GM12878 (cell line): ENCODE measurements around the gene SLC23A2. TPM values are rescaled to one million over a fixed set of nuclear protein-coding genes. Genes with fewer than 3 reads are reported as not detected.

Experiments used
- ATAC-seq: fragments of 200-7000 bp; cut with Tn5 transposase; 3 replicates; pipeline ENCODE4 v1.9.1; 2020; ENCODE audit warnings: mild to moderate bottlenecking, moderate library complexity
- BruUV-seq: library from RNA; stranded (reverse); fragments of 400-500 nt; replicated peaks from 2 replicates; lab custom pipeline; 2021; lab: Mats Ljungman, UMichigan
- CTCF ChIA-PET: fragments of 300-600 bp; sonication (Branson Sonifier 250); formaldehyde crosslinking; extraction: SDS; loops from one replicate; lab custom pipeline; 2021; ENCODE audit warnings: inconsistent platforms; lab: Yijun Ruan, JAX
- POLR2A ChIA-PET: fragments of 350-600 bp; formaldehyde crosslinking; extraction: SDS; loops from one replicate; lab custom pipeline; 2021; ENCODE audit warnings: inconsistent platforms; lab: Charles Lee
- RAD21 ChIA-PET: fragments of 300-600 bp; sonication (Branson Sonifier 250); formaldehyde crosslinking; loops from one replicate; lab custom pipeline; 2023; ENCODE audit warnings: antibody characterized with exemption; ENCODE audit not compliant: unreplicated experiment; lab: Charles Lee
- SMC1A ChIA-PET: fragments of 300-600 bp; sonication (Branson Sonifier 250); formaldehyde crosslinking; loops from one replicate; lab custom pipeline; 2023; ENCODE audit not compliant: unreplicated experiment, uncharacterized antibody; lab: Charles Lee
- DNase-seq: peaks from one replicate; pipeline ENCODE4 v3.0.0-alpha.2; 2011; ENCODE audit warnings: low read depth, low spot score
- FAIRE-seq: peaks from 3 replicates; lab custom pipeline; 2011; peaks lifted over from hg19 to GRCh38; lab: Jason Lieb, UNC
- H2AFZ ChIP-seq: 2 replicates; pipeline ENCODE4 v1.6.0; 2011; ENCODE audit warnings: low read depth, low read length, control low read depth; ENCODE audit not compliant: control insufficient read depth
- H3K27ac ChIP-seq: 2 replicates; pipeline ENCODE4 v1.5.1; 2011; ENCODE audit warnings: control low read depth; ENCODE audit not compliant: control insufficient read depth, insufficient read depth
- H3K27me3 ChIP-seq, 2 experiments: replicated peaks in 1 of 2; 2 replicates each; pipeline versions ENCODE4 v1.6.0 to v1.6.1; 2011; ENCODE audit warnings: low read length in 1 of 2; ENCODE audit not compliant: control insufficient read depth in 2 of 2, insufficient read depth in 2 of 2
- H3K36me3 ChIP-seq, 2 experiments: 2 replicates each; pipeline ENCODE4 v1.5.1; 2011; ENCODE audit warnings: low read length in 1 of 2; ENCODE audit not compliant: control insufficient read depth in 2 of 2, insufficient read depth in 2 of 2
- H3K4me1 ChIP-seq: 2 replicates; pipeline ENCODE4 v1.6.1; 2011; ENCODE audit warnings: mild to moderate bottlenecking, low read length, moderate library complexity, mixed read lengths; ENCODE audit not compliant: control insufficient read depth, insufficient read depth
- H3K4me2 ChIP-seq: 2 replicates; pipeline ENCODE4 v1.6.0; 2011; ENCODE audit warnings: control low read depth; ENCODE audit not compliant: control insufficient read depth, insufficient read depth
- H3K4me3 ChIP-seq: fragments of 200-600 bp; sonication (generic); 2 replicates; pipeline ENCODE4 v1.5.1; 2016
- H3K79me2 ChIP-seq: 2 replicates; pipeline ENCODE4 v1.6.0; 2011; ENCODE audit warnings: low read length; ENCODE audit not compliant: control insufficient read depth, insufficient read depth
- H3K9ac ChIP-seq: 2 replicates; pipeline ENCODE4 v1.8.0; 2011; ENCODE audit warnings: low read length, control low read depth, mixed read lengths; ENCODE audit not compliant: control insufficient read depth, insufficient read depth
- H3K9me3 ChIP-seq: replicated peaks from 3 replicates; pipeline ENCODE4 v1.5.1; 2011; ENCODE audit warnings: mild to moderate bottlenecking, low read length; ENCODE audit not compliant: control insufficient read depth, insufficient read depth
- H4K20me1 ChIP-seq: 2 replicates; pipeline ENCODE4 v1.6.0; 2011; ENCODE audit not compliant: control insufficient read depth, insufficient read depth
- BHLHE40 ChIP-seq, 2 experiments: fragments of 450-650 bp in 1 of 2; IDR thresholded peaks; 2 replicates each; pipeline ENCODE4 v1.6.1; 2011 to 2017; ENCODE audit warnings: low read depth in 2 of 2, borderline replicate concordance in 1 of 2, improper control_type of control experiment in 1 of 2, low read length in 1 of 2, mild to moderate bottlenecking in 1 of 2
- ESRRA ChIP-seq: IDR thresholded peaks from 2 replicates; pipeline ENCODE4 v1.6.1; 2012; ENCODE audit warnings: mild to moderate bottlenecking, low read length, improper control_type of control experiment
- IKZF2 ChIP-seq, 2 experiments: fragments of 450-650 bp; IDR thresholded peaks; 2 replicates each; pipeline ENCODE4 v1.6.1; 2017; ENCODE audit warnings: mild to moderate bottlenecking in 2 of 2, moderate library complexity in 2 of 2
- LARP7 ChIP-seq: fragments of 450-650 bp; IDR thresholded peaks from 2 replicates; pipeline ENCODE4 v1.6.1; 2017; ENCODE audit warnings: mild to moderate bottlenecking
- MXI1 ChIP-seq: fragments of 150-350 bp; IDR thresholded peaks from 2 replicates; pipeline ENCODE4 v1.6.1; 2011; ENCODE audit warnings: low read depth, mild to moderate bottlenecking, inconsistent platforms, low read length, improper control_type of control experiment
- NKRF ChIP-seq: fragments of 450-650 bp; conservative IDR thresholded peaks from 2 replicates; pipeline ENCODE4 v1.6.1; 2017; ENCODE audit warnings: mild to moderate bottlenecking, moderate library complexity
- PAX5 ChIP-seq: IDR thresholded peaks from 2 replicates; pipeline ENCODE4 v1.6.1; 2011; ENCODE audit warnings: low read depth, low read length, borderline replicate concordance
- RAD51 ChIP-seq: fragments of 450-650 bp; IDR thresholded peaks from 2 replicates; pipeline ENCODE4 v1.6.1; 2016; ENCODE audit warnings: moderate library complexity, mild to moderate bottlenecking, inconsistent platforms
- RFX5 ChIP-seq: IDR thresholded peaks from 2 replicates; pipeline ENCODE4 v1.6.1; 2011; ENCODE audit warnings: low read depth, low read length, improper control_type of control experiment
- TCF3 ChIP-seq: IDR thresholded peaks from 2 replicates; pipeline ENCODE4 v1.6.1; 2012; ENCODE audit warnings: low read depth, mild to moderate bottlenecking, low read length, borderline replicate concordance; ENCODE audit not compliant: insufficient read depth
- ZNF207 ChIP-seq: fragments of 450-650 bp; IDR thresholded peaks from 2 replicates; pipeline ENCODE4 v1.6.1; 2014; ENCODE audit warnings: antibody characterized with exemption, mild to moderate bottlenecking, borderline replicate concordance
- ZNF217 ChIP-seq: fragments of 450-650 bp; IDR thresholded peaks from 2 replicates; pipeline ENCODE4 v1.6.1; 2017; ENCODE audit warnings: antibody characterized with exemption, mild to moderate bottlenecking
- WGBS: methylation state at CpG from one replicate; pipeline ENCODE4 v1.1.6; 2016; ENCODE audit warnings: low lambda C conversion rate; ENCODE audit not compliant: insufficient replicate concordance, insufficient coverage; ENCODE audit errors: missing lambda C conversion rate; 5-methylcytosine and 5-hydroxymethylcytosine counted together
- in situ Hi-C: fragments of 300-500 bp; cut with MboI; formaldehyde crosslinking; loops from 9 replicates; pipeline ENCODE4 v1.14.3; 2018; ENCODE audit warnings: mixed read lengths
- intact Hi-C: fragments of 100-400 bp; cut with micrococcal nuclease; formaldehyde crosslinking; loops from one replicate; pipeline ENCODE4 v1.14.2; 2022; ENCODE audit not compliant: unreplicated experiment
- polyA plus RNA-seq, 11 experiments: library from polyadenylated mRNA; depleted of rRNA in 4 of 11; unstranded in 6 of 11; stranded (reverse) in 5 of 11; fragments of >200 nt; fragmentation: Nextera tagmentation in 4 of 11; fragmentation: Illumina TruSeq in 1 of 11; extraction: Ambion mirVana in 4 of 11; extraction: Trizol in 1 of 11; gene quantifications; 1 replicate in 1 of 11; 2 replicates in 10 of 11; pipeline versions ENCODE4 v1.2.1 to v1.2.3, GENCODE V29; 2011 to 2016; ENCODE audit warnings: inconsistent platforms in 2 of 11, missing spikeins in 2 of 11, low read depth in 1 of 11
- total RNA-seq, 4 experiments: library from RNA; depleted of rRNA in 3 of 4; stranded (reverse); fragments of >200 nt in 3 of 4; fragmentation: Illumina TruSeq in 1 of 4; extraction: Trizol in 1 of 4; gene quantifications; 2 replicates each; pipeline versions ENCODE4 v1.2.1 to v1.2.3, GENCODE V29; 2013 to 2021
- TF ChIP-seq, protein P1 (sequence below): IDR thresholded peaks from 2 replicates; pipeline ENCODE4 v1.6.1; 2011; ENCODE audit warnings: borderline replicate concordance, low read depth, mild to moderate bottlenecking, moderate library complexity, mixed read lengths, low read length; ENCODE audit not compliant: insufficient read depth; ENCODE audit errors: extremely low read length
- TF ChIP-seq, protein P2 (sequence below): fragments of 450-650 bp; IDR thresholded peaks from 2 replicates; pipeline ENCODE4 v1.6.1; 2018; ENCODE audit warnings: borderline replicate concordance, mild to moderate bottlenecking; ENCODE audit not compliant: partially characterized antibody
- TF ChIP-seq, protein P3 (sequence below): fragments of 450-650 bp; IDR thresholded peaks from 2 replicates; pipeline ENCODE4 v1.6.1; 2017; ENCODE audit warnings: mild to moderate bottlenecking, moderate library complexity

The SLC23A2 gene
- total and polyA plus RNA-seq, 10 of the 15 experiments (the other 5 are each of a cell fraction or from before 2014, with no cell fraction given), result 4.4 to 56.1 (median 35.5) TPM

- H4K20me1 ChIP-seq, result no peaks in the 10 kb centered on the region
Measured at GRCh38 chr20:4920655-4921054, 80.7 kb downstream of the SLC23A2 start.

More at GRCh38 chr20:4920655-4921054, 80.7 kb downstream of the SLC23A2 start:
- ChIA-PET SMC1A (no interaction called here), POLR2A (no interaction called here)
- Histone ChIP-seq H3K79me2 (no peaks in the 10 kb centered on the region), H3K4me1 (no peaks in the 10 kb centered on the region), H2AFZ (no peak overlapping the region), H3K9ac (no peak overlapping the region), H3K27ac (no peak overlapping the region), H3K27me3 (no peaks in the 10 kb centered on the region), H3K36me3 (peaks cover 0 to 11% of the 10 kb centered on the region in 2 experiments; a peak in 2 of 4 replicates)
- FAIRE-seq, result no peak
- intact Hi-C loops, result no loop called here
- no peak for TF ChIP-seq NKRF
- no peak for TF ChIP-seq TCF3
- no peak for TF ChIP-seq MXI1
- TF ChIP-seq RFX5, result no peak
- TF ChIP-seq, protein P1, sequence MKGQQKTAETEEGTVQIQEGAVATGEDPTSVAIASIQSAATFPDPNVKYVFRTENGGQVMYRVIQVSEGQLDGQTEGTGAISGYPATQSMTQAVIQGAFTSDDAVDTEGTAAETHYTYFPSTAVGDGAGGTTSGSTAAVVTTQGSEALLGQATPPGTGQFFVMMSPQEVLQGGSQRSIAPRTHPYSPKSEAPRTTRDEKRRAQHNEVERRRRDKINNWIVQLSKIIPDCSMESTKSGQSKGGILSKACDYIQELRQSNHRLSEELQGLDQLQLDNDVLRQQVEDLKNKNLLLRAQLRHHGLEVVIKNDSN, result no peak
- no peak for TF ChIP-seq IKZF2 (IDR thresholded peaks at IDR 0.05)
- no peak for TF ChIP-seq PAX5
- TF ChIP-seq, protein P2, sequence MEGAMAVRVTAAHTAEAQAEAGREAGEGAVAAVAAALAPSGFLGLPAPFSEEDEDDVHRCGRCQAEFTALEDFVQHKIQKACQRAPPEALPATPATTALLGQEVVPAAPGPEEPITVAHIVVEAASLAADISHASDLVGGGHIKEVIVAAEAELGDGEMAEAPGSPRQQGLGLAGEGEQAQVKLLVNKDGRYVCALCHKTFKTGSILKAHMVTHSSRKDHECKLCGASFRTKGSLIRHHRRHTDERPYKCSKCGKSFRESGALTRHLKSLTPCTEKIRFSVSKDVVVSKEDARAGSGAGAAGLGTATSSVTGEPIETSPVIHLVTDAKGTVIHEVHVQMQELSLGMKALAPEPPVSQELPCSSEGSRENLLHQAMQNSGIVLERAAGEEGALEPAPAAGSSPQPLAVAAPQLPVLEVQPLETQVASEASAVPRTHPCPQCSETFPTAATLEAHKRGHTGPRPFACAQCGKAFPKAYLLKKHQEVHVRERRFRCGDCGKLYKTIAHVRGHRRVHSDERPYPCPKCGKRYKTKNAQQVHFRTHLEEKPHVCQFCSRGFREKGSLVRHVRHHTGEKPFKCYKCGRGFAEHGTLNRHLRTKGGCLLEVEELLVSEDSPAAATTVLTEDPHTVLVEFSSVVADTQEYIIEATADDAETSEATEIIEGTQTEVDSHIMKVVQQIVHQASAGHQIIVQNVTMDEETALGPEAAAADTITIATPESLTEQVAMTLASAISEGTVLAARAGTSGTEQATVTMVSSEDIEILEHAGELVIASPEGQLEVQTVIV, result no peak
- no peak for TF ChIP-seq ESRRA
- no peak for TF ChIP-seq ZNF217
- no peak for TF ChIP-seq RAD51
- no peak for TF ChIP-seq LARP7
- TF ChIP-seq ZNF207, result no peak
- TF ChIP-seq BHLHE40 (IDR thresholded peaks at IDR 0.05; ENCODE audit: borderline replicate concordance in 1 of 2, low read depth in 2 of 2, low read length in 1 of 2), result no peak
- TF ChIP-seq, protein P3, sequence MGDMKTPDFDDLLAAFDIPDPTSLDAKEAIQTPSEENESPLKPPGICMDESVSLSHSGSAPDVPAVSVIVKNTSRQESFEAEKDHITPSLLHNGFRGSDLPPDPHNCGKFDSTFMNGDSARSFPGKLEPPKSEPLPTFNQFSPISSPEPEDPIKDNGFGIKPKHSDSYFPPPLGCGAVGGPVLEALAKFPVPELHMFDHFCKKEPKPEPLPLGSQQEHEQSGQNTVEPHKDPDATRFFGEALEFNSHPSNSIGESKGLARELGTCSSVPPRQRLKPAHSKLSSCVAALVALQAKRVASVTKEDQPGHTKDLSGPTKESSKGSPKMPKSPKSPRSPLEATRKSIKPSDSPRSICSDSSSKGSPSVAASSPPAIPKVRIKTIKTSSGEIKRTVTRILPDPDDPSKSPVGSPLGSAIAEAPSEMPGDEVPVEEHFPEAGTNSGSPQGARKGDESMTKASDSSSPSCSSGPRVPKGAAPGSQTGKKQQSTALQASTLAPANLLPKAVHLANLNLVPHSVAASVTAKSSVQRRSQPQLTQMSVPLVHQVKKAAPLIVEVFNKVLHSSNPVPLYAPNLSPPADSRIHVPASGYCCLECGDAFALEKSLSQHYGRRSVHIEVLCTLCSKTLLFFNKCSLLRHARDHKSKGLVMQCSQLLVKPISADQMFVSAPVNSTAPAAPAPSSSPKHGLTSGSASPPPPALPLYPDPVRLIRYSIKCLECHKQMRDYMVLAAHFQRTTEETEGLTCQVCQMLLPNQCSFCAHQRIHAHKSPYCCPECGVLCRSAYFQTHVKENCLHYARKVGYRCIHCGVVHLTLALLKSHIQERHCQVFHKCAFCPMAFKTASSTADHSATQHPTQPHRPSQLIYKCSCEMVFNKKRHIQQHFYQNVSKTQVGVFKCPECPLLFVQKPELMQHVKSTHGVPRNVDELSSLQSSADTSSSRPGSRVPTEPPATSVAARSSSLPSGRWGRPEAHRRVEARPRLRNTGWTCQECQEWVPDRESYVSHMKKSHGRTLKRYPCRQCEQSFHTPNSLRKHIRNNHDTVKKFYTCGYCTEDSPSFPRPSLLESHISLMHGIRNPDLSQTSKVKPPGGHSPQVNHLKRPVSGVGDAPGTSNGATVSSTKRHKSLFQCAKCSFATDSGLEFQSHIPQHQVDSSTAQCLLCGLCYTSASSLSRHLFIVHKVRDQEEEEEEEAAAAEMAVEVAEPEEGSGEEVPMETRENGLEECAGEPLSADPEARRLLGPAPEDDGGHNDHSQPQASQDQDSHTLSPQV, result no peak
- TF ChIP-seq, all 136 proteins: peak for 0
- BruUV-seq, result no TSS peak
- Histone ChIP-seq H3K4me2 (no peak overlapping the region), H3K9me3 (no peaks in the 10 kb centered on the region), H3K4me3 (no peak overlapping the region)
- DNase-seq, result no peak
- ATAC-seq, result no peak
- ChIA-PET RAD21 (no interaction called here), CTCF (interaction anchor here (0.9 kb wide), 1 partner anchor 35 kb away, joined by 3 read pairs; no protein-coding TSS in a partner anchor)
- in situ Hi-C loops, result no loop called here
- WGBS, result 88% methylated on average over 3 of the region's 3 CpGs
